ENCODE data around the gene RBFA.

DNA sequence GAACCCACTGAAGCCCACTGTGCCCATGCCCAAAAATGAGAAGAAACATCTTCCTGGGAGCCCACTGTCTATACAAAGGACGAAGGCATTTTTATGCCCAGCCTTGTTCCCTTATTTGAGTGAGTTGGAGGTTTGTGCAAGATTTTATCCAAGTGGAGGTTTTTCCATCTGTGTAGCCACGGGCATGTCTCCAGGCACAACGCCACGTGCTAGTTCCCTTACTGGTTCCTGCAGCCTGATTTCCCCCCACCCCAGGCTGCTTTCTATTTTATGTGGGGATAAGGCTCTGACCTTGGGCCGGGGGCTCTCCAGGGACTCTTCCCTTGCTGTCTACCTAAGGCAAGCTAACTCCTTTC, 23.7 kb upstream of the RBFA start:
- TF ChIP-seq, protein P1, sequence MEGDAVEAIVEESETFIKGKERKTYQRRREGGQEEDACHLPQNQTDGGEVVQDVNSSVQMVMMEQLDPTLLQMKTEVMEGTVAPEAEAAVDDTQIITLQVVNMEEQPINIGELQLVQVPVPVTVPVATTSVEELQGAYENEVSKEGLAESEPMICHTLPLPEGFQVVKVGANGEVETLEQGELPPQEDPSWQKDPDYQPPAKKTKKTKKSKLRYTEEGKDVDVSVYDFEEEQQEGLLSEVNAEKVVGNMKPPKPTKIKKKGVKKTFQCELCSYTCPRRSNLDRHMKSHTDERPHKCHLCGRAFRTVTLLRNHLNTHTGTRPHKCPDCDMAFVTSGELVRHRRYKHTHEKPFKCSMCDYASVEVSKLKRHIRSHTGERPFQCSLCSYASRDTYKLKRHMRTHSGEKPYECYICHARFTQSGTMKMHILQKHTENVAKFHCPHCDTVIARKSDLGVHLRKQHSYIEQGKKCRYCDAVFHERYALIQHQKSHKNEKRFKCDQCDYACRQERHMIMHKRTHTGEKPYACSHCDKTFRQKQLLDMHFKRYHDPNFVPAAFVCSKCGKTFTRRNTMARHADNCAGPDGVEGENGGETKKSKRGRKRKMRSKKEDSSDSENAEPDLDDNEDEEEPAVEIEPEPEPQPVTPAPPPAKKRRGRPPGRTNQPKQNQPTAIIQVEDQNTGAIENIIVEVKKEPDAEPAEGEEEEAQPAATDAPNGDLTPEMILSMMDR (IDR thresholded peaks at IDR 0.05), result no peak
- no peak for TF ChIP-seq POLR2A (IDR thresholded peaks at IDR 0.05)
- no peak for TF ChIP-seq POLR2AphosphoS5 (IDR thresholded peaks at IDR 0.05)

Data from prostate gland (tissue), 2 donors.